ENCODE data around the gene COQ5. TPM values are rescaled to one million over a fixed set of nuclear protein-coding genes. Genes with fewer than 3 reads are reported as not detected.

COQ5 gene
- total and polyA plus RNA-seq, 2 of the 4 experiments (the other 2 are of a cell fraction), result 21.6 to 25.1 TPM

- TF ChIP-seq USF2 (IDR thresholded peaks at IDR 0.05; ENCODE audit: low read depth, low read length), result no peak
- TF ChIP-seq NFE2L2 (IDR thresholded peaks at IDR 0.05; ENCODE audit: low read depth, low read length), result no peak
- no peak for TF ChIP-seq RAD21 (IDR thresholded peaks at IDR 0.05; ENCODE audit: low read length)
- no peak for TF ChIP-seq MAFK (IDR thresholded peaks at IDR 0.05; ENCODE audit: low read depth, low read length)
Measured at GRCh38 chr12:120465756-120466155, 63.2 kb downstream of the COQ5 start (continued).

GRCh38 chr12:120463712-120464111 is 65.2 kb downstream of the COQ5 start:
- Histone ChIP-seq H2AK9ac (replicated peaks; ENCODE audit: low read depth, low read length, poor library complexity) (no peak overlapping the region), H2BK5ac (ENCODE audit: low read depth, low read length, poor library complexity, severe bottlenecking) (no peak overlapping the region), H3K56ac (ENCODE audit: extremely low read depth, insufficient read depth, low read length) (no peak overlapping the region), H3K9me3 (ENCODE audit: control insufficient read depth, insufficient read depth, low read length) (no peaks in the 10 kb centered on the region), H4K20me1 (ENCODE audit: insufficient read depth, low read length) (peaks cover 53% of the 10 kb centered on the region), H2BK120ac (ENCODE audit: low read depth, low read length) (no peak overlapping the region), H3K27me3 (ENCODE audit: control insufficient read depth, insufficient read depth, low read length) (no peaks in the 10 kb centered on the region), H3K4me2 (ENCODE audit: low read depth, low read length) (no peak overlapping the region), H3K79me1 (ENCODE audit: low read depth in 1 of 2, low read length in 2 of 2) (peaks cover 31 to 62% of the 10 kb centered on the region in 2 experiments), H2AFZ (replicated peaks; ENCODE audit: low read length, poor library complexity) (no peak overlapping the region), H4K91ac (ENCODE audit: insufficient read depth, low read depth, low read length) (no peak overlapping the region), H3K9ac (ENCODE audit: low read depth, low read length) (no peak overlapping the region), H3K18ac (ENCODE audit: low read depth, low read length) (no peak overlapping the region), H3K4me3 (ENCODE audit: insufficient read depth, low read depth, low read length) (no peak overlapping the region), H3K4ac (ENCODE audit: low read depth, low read length) (no peak overlapping the region), H4K8ac (ENCODE audit: low read depth in 2 of 2, low read length in 2 of 2) (no peak overlapping the region), H3K9me1 (ENCODE audit: insufficient read depth, low read length) (no peaks in the 10 kb centered on the region), H2BK20ac (ENCODE audit: low read depth, low read length) (no peak overlapping the region), H2BK15ac (ENCODE audit: low read depth, low read length) (no peak overlapping the region), H2AK5ac (ENCODE audit: low read depth, low read length) (no peak overlapping the region), H3K14ac (replicated peaks; ENCODE audit: low read depth, low read length) (no peak overlapping the region), H4K5ac (ENCODE audit: low read depth, low read length) (no peak overlapping the region), H3K23ac (ENCODE audit: low read depth, low read length) (no peak overlapping the region), H3K27ac (ENCODE audit: insufficient read depth, low read length) (no peak overlapping the region), H3K4me1 (ENCODE audit: control insufficient read depth, insufficient read depth, low read length) (no peaks in the 10 kb centered on the region; the same call in 1 of the 2 replicates), H3K36me3 (ENCODE audit: control insufficient read depth, insufficient read depth, low read length) (peaks cover 58% of the 10 kb centered on the region)
- dilution Hi-C loops (cut with HindIII; ENCODE audit: low sequenced_read_pairs, unreplicated experiment) (no loop called here), in situ Hi-C loops (cut with MboI; ENCODE audit: low sequenced_read_pairs) (no loop called here), intact Hi-C loops (cut with micrococcal nuclease) (no loop called here)
- WGBS, 2 experiments (ENCODE audit: extremely low coverage in 2 of 2, insufficient read length in 1 of 2), result 100% methylated on average over 1 of the region's 5 CpGs; no CpG with 5 or more reads in 1 of the 2 experiments
- no peak for DNase-seq
- POLR2A ChIA-PET (ENCODE audit: unreplicated experiment), result interaction anchor here (0.6 to 1.0 kb wide), 2 partner anchors 122 to 172 kb away, joined by 3 to 4 read pairs; partner anchors contain the start of gene RNU4-2
- no peak for TF ChIP-seq SMC3 (IDR thresholded peaks at IDR 0.05; ENCODE audit: low read depth, low read length)
- TF ChIP-seq MXI1 (IDR thresholded peaks at IDR 0.05; ENCODE audit: borderline replicate concordance, low read depth, low read length), result no peak
- TF ChIP-seq NFE2L2 (IDR thresholded peaks at IDR 0.05; ENCODE audit: low read depth, low read length), result no peak
- no peak for TF ChIP-seq MAFK (IDR thresholded peaks at IDR 0.05; ENCODE audit: low read depth, low read length)
- TF ChIP-seq RCOR1 (IDR thresholded peaks at IDR 0.05; ENCODE audit: insufficient replicate concordance, low read length), result no peak
- no peak for TF ChIP-seq CTCF (conservative IDR thresholded peaks at IDR 0.05; ENCODE audit: low read depth, low read length)
- TF ChIP-seq POLR2A (IDR thresholded peaks at IDR 0.05; ENCODE audit: low read depth, low read length), result no peak
- TF ChIP-seq BHLHE40 (IDR thresholded peaks at IDR 0.05; ENCODE audit: low read depth, low read length), result no peak
- TF ChIP-seq CHD1 (IDR thresholded peaks at IDR 0.05; ENCODE audit: low read depth, low read length), result no peak
- TF ChIP-seq MAZ (IDR thresholded peaks at IDR 0.05; ENCODE audit: borderline replicate concordance, low read depth, low read length), result no peak
- no peak for TF ChIP-seq RFX5 (IDR thresholded peaks at IDR 0.05; ENCODE audit: low read depth, low read length)
- no peak for TF ChIP-seq RAD21 (IDR thresholded peaks at IDR 0.05; ENCODE audit: low read length)
- TF ChIP-seq USF2 (IDR thresholded peaks at IDR 0.05; ENCODE audit: low read depth, low read length), result no peak
- ATAC-seq (ENCODE audit: low read depth), result no peak
- CTCF ChIA-PET, result no interaction called here
- BruUV-seq (replicated peaks), result no TSS peak
